Right lobe of liver (tissue), 6 donors: Measurements from ENCODE around the gene CHST11. TPM values are rescaled to one million over a fixed set of nuclear protein-coding genes. Genes with fewer than 3 reads are reported as not detected.

Experiments used
- ATAC-seq, 4 donors: fragments of 200-7000 bp; cut with Tn5 transposase; one replicate each; pipeline ENCODE4 v1.9.1; 2020; ENCODE audit warnings: mild to moderate bottlenecking in 4 of 4, moderate library complexity in 4 of 4
- DNase-seq, 3 donors: peaks; one replicate each; pipeline ENCODE4 v3.0.0-alpha.2; 2020
- H3K27ac ChIP-seq, 3 donors: fragments of 200-600 bp; one replicate each; pipeline ENCODE4 v1.8.0; 2022
- H3K27me3 ChIP-seq, 2 donors: fragments of 200-600 bp; one replicate each; pipeline ENCODE4 v1.8.0; 2022
- H3K36me3 ChIP-seq, 4 donors: fragments of 200-600 bp; sonication (generic) in 1 of 4; one replicate each; pipeline versions ENCODE4 v1.5.1 to v1.8.0; 2017 to 2022; ENCODE audit warnings: control low read depth in 1 of 4
- H3K4me1 ChIP-seq, 4 donors: fragments of 200-600 bp; sonication (generic) in 1 of 4; one replicate each; pipeline versions ENCODE4 v1.5.1 to v1.8.0; 2017 to 2022; ENCODE audit warnings: control low read depth in 1 of 4
- H3K4me3 ChIP-seq, 3 donors: fragments of 200-600 bp; one replicate each; pipeline ENCODE4 v1.8.0; 2022
- H3K9me3 ChIP-seq, 4 donors: fragments of 200-600 bp; sonication (generic) in 1 of 4; one replicate each; pipeline versions ENCODE4 v1.5.1 to v1.8.0; 2017 to 2022; ENCODE audit warnings: control low read depth in 1 of 4
- CTCF ChIP-seq, 4 donors: fragments of 200-600 bp in 3 of 4; fragments of 450-650 bp in 1 of 4; IDR thresholded peaks; one replicate each; pipeline versions ENCODE4 v1.5.1 to v1.8.0; 2016 to 2022; ENCODE audit warnings: antibody characterized with exemption in 4 of 4, mild to moderate bottlenecking in 2 of 4
- POLR2A ChIP-seq: fragments of 450-650 bp; IDR thresholded peaks from one replicate; pipeline ENCODE4 v1.6.1; 2017; ENCODE audit warnings: antibody characterized with exemption, mild to moderate bottlenecking
- WGBS: methylation state at CpG from one replicate; pipeline ENCODE4 v1.1.6; 2018; ENCODE audit warnings: low coverage, low lambda C conversion rate; ENCODE audit not compliant: insufficient coverage; ENCODE audit errors: missing lambda C conversion rate; 5-methylcytosine and 5-hydroxymethylcytosine counted together
- intact Hi-C, 2 donors: fragments of 100-400 bp; cut with DNase I; formaldehyde crosslinking; loops; one replicate each; pipeline versions ENCODE4 v1.11.2 to v1.14.1; 2022
- total RNA-seq, 6 experiments: library from RNA; depleted of rRNA in 2 of 6; stranded (reverse); fragments of >200 nt in 2 of 6; fragmentation: NEBNext Ultra II Directional in 3 of 6; extraction: Animal tissue kit (Norgen Biotek cat#: 25700) in 3 of 6; gene quantifications; one replicate each; pipeline versions ENCODE4 v1.1.0 to v1.2.4, GENCODE V29; 2016 to 2023
- donor health status: DM: no; HTN: yes; CAD: no.
- donor health status: DM: no; HTN: no; CAD: no.
- donor health status: DM: no; HTN: no; CAD: no.
- donor health status: DM: no; HTN: yes; CAD: no.
- donor health status: DM: no; HTN: yes; CAD: no.

CHST11 gene
- total RNA-seq, 6 experiments from 2014 or later, result 0.57 to 10.4 (median 3.5) TPM

DNA sequence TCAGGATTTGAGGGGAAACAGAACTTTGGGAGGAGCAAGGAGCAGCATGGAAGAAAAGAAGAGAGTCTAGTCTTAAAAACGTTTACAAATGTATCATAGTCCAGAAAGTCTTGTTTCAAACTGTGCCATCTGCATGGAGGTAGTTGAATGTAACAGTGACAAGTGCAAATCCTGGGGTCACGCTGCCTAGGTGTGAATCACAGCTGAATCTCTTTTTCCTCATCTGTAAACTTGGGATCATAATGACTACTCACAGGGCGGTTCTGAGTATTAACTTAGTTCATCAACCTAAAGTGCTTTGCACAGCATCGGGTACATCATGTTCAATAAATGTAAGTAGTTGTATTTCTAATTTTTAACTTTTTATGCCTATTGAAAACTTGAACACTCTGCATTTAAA, 208.5 kb downstream of the CHST11 start:
- 73% methylated on average over 4 of the region's 4 CpGs for WGBS
- intact Hi-C loops, result no loop called here
- Histone ChIP-seq H3K27ac (no peak overlapping the region), H3K4me3 (no peak overlapping the region), H3K9me3 (no peaks in the 10 kb centered on the region), H3K4me1 (peaks cover 0 to 23% (median 4%) of the 10 kb centered on the region in 4 donors), H3K36me3 (no peaks in the 10 kb centered on the region), H3K27me3 (no peaks in the 10 kb centered on the region)
- no peak for TF ChIP-seq POLR2A
- TF ChIP-seq CTCF (IDR thresholded peaks at IDR 0.05), result no peak
- no peak for ATAC-seq
- DNase-seq, result no peak

- DNase-seq (no peak), ATAC-seq (peak; percentile 50 to 67 (median 60))
- WGBS, result 41% methylated on average over 7 of the region's 7 CpGs
- H3K36me3 ChIP-seq, result no peaks in the 10 kb centered on the region
- H3K27ac ChIP-seq, result no peak overlapping the region
- H3K4me1 ChIP-seq, result peaks cover 0 to 42% (median 10%) of the 10 kb centered on the region in 4 donors
- no peaks in the 10 kb centered on the region for H3K9me3 ChIP-seq
- H3K4me3 ChIP-seq, result no peak overlapping the region
- TF ChIP-seq POLR2A (no peak), CTCF (IDR thresholded peaks at IDR 0.05) (no peak)
- H3K27me3 ChIP-seq, result no peaks in the 10 kb centered on the region
- intact Hi-C loops, result no loop called here
Measured at GRCh38 chr12:104667139-104667538, 210.4 kb downstream of the CHST11 start.

GRCh38 chr12:104668274-104668718, 211.5 kb downstream of the CHST11 start:
- H3K27ac ChIP-seq, result no peak overlapping the region
- DNase-seq (no peak), ATAC-seq (no peak)
- H3K4me3 ChIP-seq, result no peak overlapping the region
- no peaks in the 10 kb centered on the region for H3K36me3 ChIP-seq
- intact Hi-C loops, result no loop called here
- H3K4me1 ChIP-seq, result peaks cover 0 to 45% (median 10%) of the 10 kb centered on the region in 4 donors
- WGBS, result 37% methylated on average over 5 of the region's 11 CpGs
- TF ChIP-seq CTCF (IDR thresholded peaks at IDR 0.05), result no peak
- TF ChIP-seq POLR2A, result no peak
- no peaks in the 10 kb centered on the region for H3K9me3 ChIP-seq
- no peaks in the 10 kb centered on the region for H3K27me3 ChIP-seq

DNA sequence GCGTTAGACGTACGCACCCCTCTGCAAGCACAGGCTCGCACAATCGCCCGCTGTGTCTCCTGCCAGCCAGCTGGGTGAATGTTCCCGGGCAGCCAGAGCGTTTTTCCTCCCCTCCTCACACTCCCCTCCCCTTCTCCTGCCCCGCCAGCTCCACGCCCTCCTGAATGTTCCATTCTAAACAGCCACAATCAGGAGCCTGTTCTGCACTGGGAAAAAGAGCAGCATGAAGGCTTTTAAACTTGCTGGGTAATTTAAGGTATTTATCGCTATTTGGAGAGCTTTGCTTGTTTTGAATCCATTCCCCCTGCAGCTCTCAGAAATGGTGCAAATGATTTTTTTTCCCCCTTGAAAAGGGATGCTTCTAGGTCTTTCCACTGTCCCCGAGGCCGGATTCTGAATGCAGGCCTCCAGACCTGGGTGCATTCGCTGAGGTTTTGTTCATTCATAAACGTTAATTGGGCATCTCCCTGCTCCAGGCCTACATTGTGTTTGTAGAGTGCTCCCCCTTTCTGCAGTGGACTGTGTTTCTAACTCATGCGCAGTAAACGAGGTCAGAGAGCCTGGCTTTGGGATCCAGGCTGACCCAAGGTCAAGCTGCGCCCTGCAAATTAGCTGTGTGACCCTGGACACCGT, 212.5 kb downstream of the CHST11 start:
- H3K36me3 ChIP-seq, result no peaks in the 10 kb centered on the region
- DNase-seq (no peak), ATAC-seq (no peak)
- 67% methylated on average over 8 of the region's 19 CpGs for WGBS
- H3K27me3 ChIP-seq, result no peaks in the 10 kb centered on the region
- intact Hi-C loops, result no loop called here
- H3K4me3 ChIP-seq, result no peak overlapping the region
- peak overlapping the region in 1 of 3 donors; percentile 37 for H3K27ac ChIP-seq
- TF ChIP-seq POLR2A (no peak), CTCF (IDR thresholded peaks at IDR 0.05) (no peak)
- peaks cover 0 to 45% (median 10%) of the 10 kb centered on the region in 4 donors for H3K4me1 ChIP-seq
- no peaks in the 10 kb centered on the region for H3K9me3 ChIP-seq
